ENCODE data around the gene LIMCH1.

The LIMCH1 gene

GRCh38 chr4:41613386-41613785, 75.4 kb downstream of the LIMCH1 start:
- Histone ChIP-seq H3K4me2 (ENCODE audit: low read depth, low read length, poor library complexity, severe bottlenecking) (no peak overlapping the region), H4K20me1 (ENCODE audit: insufficient read depth, low read length, poor library complexity, severe bottlenecking) (no peaks in the 10 kb centered on the region), H3K79me2 (ENCODE audit: insufficient read depth, low read length) (no peaks in the 10 kb centered on the region), H3K9ac (ENCODE audit: low read depth, low read length, poor library complexity, severe bottlenecking) (no peak overlapping the region), H3K36me3 (ENCODE audit: insufficient read depth, low read length) (no peaks in the 10 kb centered on the region), H2AFZ (ENCODE audit: low read length) (no peak overlapping the region), H3K27me3 (ENCODE audit: insufficient read depth, low read length, poor library complexity, severe bottlenecking) (no peaks in the 10 kb centered on the region), H3F3A (ENCODE audit: low read depth) (no peaks in the 10 kb centered on the region), H3K4me3 (ENCODE audit: low read length, poor library complexity, severe bottlenecking) (no peak overlapping the region), H3K9me3 (ENCODE audit: insufficient read depth, low read depth, low read length) (no peaks in the 10 kb centered on the region), H3K9me2 (replicated peaks; ENCODE audit: low read depth, low read length) (no peaks in the 10 kb centered on the region), H3K4me1 (ENCODE audit: insufficient read depth, low read length, poor library complexity, severe bottlenecking) (no peaks in the 10 kb centered on the region)
- TF ChIP-seq EZH2phosphoT487 (IDR thresholded peaks at IDR 0.05; ENCODE audit: borderline replicate concordance) (no peak), CTCF (conservative IDR thresholded peaks at IDR 0.05; ENCODE audit: low read length) (no peak)

- Histone ChIP-seq H3K79me2 (ENCODE audit: insufficient read depth, low read length) (no peaks in the 10 kb centered on the region), H3K4me2 (ENCODE audit: low read depth, low read length, poor library complexity, severe bottlenecking) (no peak overlapping the region), H2AFZ (ENCODE audit: low read length) (no peak overlapping the region), H4K20me1 (ENCODE audit: insufficient read depth, low read length, poor library complexity, severe bottlenecking) (no peaks in the 10 kb centered on the region), H3K9me3 (ENCODE audit: insufficient read depth, low read depth, low read length) (no peaks in the 10 kb centered on the region), H3K27me3 (ENCODE audit: insufficient read depth, low read length, poor library complexity, severe bottlenecking) (no peaks in the 10 kb centered on the region), H3K4me3 (ENCODE audit: low read length, poor library complexity, severe bottlenecking) (no peak overlapping the region), H3F3A (ENCODE audit: low read depth) (no peaks in the 10 kb centered on the region), H3K9me2 (replicated peaks; ENCODE audit: low read depth, low read length) (no peaks in the 10 kb centered on the region), H3K4me1 (ENCODE audit: insufficient read depth, low read length, poor library complexity, severe bottlenecking) (no peaks in the 10 kb centered on the region), H3K9ac (ENCODE audit: low read depth, low read length, poor library complexity, severe bottlenecking) (no peak overlapping the region), H3K36me3 (ENCODE audit: insufficient read depth, low read length) (no peaks in the 10 kb centered on the region)
- TF ChIP-seq CTCF (conservative IDR thresholded peaks at IDR 0.05; ENCODE audit: low read length) (no peak), EZH2phosphoT487 (IDR thresholded peaks at IDR 0.05; ENCODE audit: borderline replicate concordance) (no peak)
These were observed 75.9 kb downstream of the LIMCH1 start for GRCh38 chr4:41613821-41614220.

GRCh38 chr4:41614519-41614918, 76.6 kb downstream of the LIMCH1 start:
- no peak overlapping the region for H2AFZ ChIP-seq (ENCODE audit: low read length)
- H3K4me2 ChIP-seq (ENCODE audit: low read depth, low read length, poor library complexity, severe bottlenecking): no peak overlapping the region
- TF ChIP-seq CTCF (conservative IDR thresholded peaks at IDR 0.05; ENCODE audit: low read length) (no peak), EZH2phosphoT487 (IDR thresholded peaks at IDR 0.05; ENCODE audit: borderline replicate concordance) (no peak)
- H3K79me2 ChIP-seq (ENCODE audit: insufficient read depth, low read length): no peaks in the 10 kb centered on the region
- no peaks in the 10 kb centered on the region for H3K36me3 ChIP-seq (ENCODE audit: insufficient read depth, low read length)
- no peak overlapping the region for H3K9ac ChIP-seq (ENCODE audit: low read depth, low read length, poor library complexity, severe bottlenecking)
- no peak overlapping the region for H3K4me3 ChIP-seq (ENCODE audit: low read length, poor library complexity, severe bottlenecking)
- no peaks in the 10 kb centered on the region for H4K20me1 ChIP-seq (ENCODE audit: insufficient read depth, low read length, poor library complexity, severe bottlenecking)
- H3K4me1 ChIP-seq (ENCODE audit: insufficient read depth, low read length, poor library complexity, severe bottlenecking): no peaks in the 10 kb centered on the region
- H3F3A ChIP-seq (ENCODE audit: low read depth): no peaks in the 10 kb centered on the region
- no peaks in the 10 kb centered on the region for H3K9me3 ChIP-seq (ENCODE audit: insufficient read depth, low read depth, low read length)
- H3K27me3 ChIP-seq (ENCODE audit: insufficient read depth, low read length, poor library complexity, severe bottlenecking): no peaks in the 10 kb centered on the region
- no peaks in the 10 kb centered on the region for H3K9me2 ChIP-seq (replicated peaks; ENCODE audit: low read depth, low read length)

All from Loucy (cell line).